Measurements from ENCODE around the gene CACNA2D4.
A peak's percentile ranks its signal among the peaks of the same experiment; 100 is the strongest.

CACNA2D4 gene

DNA sequence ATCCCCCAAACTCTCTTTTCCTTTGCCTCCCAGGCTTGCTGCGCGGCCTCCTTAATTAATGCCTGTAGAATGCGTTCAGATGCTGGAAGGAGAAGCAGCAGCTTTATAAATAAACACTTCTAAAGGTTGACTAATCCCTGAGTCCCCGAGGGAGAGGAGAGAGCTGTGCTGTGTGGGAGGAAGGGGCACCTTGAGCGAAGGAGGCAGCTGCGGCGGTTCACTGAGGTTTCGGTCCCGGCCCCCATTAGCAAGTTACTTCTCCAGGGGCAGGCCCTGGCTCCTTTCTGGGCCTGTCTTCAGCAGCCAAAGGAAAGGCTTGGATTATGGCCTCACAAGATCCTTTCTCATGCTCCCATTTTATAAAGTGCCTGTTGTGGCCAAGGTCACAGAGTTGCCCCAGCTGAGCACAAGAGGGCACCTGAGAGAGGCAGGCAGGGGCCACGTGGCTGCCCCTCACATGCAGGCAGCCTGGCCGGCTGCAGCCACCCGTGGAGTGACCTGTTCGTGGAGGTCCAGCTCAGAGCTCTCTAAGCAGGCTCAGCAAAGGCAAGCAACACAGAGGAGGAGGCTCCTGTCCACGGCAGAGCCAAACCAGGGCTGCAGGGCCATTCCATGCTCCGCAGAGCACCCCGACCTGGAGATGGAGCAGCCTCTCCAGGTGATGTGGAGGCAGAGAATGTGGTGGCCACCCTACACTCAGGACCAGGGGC, 15.0 kb upstream of the CACNA2D4 start:
- DNase-seq = peak; percentile 78

DNA sequence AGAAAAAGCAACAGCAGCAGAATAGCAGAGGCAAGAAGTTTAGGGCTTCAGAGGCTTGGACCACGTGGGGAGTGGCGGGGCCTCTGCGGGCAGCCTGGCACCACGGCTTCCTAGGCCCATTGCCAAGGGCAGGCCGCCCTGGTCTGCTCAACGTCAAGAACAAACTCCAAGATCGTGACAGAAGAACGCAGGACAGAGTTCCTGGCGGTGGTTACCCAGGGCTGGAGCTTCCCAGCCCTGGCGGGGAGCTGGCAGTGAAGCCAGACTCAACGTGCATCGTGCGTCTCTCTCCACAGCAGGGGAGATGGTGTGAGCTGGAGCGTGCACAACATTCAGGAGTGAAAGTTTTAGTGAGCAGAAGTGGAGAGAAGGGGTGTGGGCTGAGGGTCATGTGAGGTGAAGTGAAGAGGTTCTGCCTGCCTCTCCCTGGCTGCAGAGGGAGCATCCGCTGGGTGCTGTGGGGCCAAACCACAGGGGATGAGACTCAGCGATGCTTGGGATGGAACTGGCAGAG, 13.9 kb upstream of the CACNA2D4 start:
- DNase-seq = no peak

DNA sequence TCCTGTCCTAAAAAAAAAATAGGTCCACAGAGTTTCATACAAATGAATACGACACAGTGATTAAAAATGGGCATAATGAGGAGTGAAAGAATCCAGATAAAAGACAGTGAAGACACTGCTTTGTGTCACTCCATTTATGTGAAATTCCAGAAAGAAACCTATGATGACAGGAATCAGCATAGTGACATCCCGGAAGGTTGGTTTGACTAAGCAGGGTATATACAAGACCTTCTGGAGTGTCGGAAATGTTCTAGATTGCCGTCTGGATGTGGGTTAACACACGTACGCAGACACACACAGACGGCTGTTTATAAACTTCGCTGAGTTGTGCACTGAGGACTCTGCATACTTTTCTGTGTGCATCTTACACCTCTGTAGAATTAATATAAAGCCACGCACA, 13.2 kb upstream of the CACNA2D4 start:
- no peak for DNase-seq

DNA sequence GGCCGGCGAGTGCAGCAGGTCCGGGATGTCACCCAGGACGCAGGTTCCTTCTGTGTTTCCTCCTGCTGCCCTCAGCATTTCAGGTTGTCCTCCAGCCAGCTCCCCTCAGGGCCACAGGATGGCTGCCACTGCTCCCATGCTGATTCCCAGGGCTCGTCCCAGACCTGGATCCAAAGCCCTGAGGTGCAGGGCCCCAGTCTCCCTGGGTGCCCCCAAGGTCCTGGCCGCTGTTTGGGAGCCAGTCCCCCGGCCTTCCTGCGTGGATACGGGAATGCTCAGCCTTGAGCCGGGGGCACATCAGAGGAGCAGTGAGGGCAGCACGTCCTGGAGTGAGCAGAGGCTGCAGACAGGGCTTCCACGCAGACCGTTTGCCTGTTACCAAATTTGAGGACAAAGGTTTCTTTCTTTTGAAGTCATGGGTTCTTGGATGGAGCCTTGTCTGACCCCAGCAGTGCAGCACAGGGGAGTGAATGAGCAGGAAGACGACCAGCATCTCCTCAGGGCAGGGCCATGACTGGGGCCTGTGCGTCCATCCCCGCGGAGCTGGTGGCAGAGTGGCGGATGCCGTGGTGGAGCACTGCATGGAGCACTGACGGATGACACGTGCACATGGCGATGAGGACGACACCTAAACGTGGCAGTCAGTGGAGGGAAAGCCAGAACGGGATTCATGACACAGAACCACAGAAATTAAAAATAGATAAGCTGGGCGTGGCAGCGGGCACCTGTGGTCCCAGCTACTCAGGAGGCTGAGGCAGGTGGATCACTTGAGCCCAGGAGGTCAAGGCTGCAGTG, 12.5 kb upstream of the CACNA2D4 start:
- no peak for DNase-seq

DNA sequence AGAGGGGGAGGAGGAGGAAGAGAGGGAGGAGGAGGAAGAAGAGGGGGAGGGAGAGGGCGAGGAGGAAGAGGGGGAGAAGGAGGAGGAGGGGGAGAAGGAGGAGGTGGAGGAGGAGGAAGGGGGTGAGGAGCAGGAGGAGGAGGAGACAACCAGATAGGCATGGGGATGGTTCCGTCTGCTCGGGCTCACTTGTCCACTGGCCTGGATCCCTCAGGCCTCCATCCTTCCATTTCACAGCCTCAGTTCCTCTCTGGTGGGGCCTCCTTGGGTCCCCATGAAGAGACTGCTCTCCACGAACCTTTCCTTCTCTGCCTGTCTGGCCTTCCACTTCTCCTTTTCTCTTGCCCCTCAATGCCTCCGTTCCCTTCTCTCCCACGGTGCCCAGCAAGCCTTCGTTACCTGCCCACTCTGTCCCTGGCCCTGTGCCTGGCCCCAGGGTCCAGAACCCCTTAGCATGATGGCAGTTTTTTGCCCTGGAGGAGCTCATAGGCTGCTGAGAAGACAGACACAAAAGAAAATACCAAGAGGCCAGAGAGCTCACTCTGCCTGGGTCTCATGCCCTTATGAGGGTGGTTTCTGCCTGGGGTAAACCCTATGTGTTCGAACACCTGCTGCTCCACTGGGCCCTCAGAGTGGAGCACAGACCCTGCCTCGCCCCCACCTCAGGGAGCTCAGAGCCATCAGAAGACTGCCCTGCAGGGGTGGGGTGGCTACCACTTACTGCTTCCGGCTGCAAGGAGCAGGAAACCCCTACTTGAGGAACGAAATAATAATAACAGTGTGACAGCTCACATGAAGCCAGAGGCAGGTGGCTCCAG, 11.7 kb upstream of the CACNA2D4 start:
- peak; percentile 29 for DNase-seq

DNA sequence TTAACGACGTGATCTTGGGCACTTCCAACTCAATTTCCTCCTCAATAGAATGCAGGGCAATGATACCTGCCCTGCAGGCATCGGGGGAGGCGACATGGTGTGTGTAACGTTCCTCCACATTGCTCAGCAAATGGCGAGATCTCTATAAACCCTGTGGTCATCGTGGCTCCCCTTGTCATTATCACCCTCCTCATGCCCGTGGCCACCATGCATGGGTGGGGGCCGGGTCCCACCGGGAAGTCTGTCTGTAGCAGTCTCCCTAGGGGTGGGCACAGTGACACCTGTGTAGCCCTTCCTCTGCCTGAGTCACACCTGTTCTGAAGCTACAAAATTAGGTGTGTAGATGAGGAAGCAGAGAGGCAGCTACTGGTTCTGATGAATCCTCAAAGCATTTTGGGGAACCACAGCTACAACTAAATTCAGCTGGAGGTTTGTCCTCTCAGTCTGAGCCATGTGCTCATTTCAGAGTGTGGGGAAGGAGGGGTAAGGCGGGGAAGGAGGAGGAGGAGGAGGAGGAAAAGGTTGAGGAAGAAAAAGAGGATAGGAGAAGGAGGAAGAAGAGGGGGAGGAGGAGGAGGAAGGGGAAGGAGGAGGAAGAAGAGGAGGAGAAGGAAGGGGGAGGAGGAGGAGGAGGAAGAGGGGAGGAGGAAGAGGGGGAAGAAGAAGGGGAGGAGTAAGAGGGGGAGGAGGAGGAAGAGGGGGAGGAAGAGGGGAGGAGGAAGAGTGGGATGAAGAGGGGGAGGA, 11.0 kb upstream of the CACNA2D4 start:
- no peak for DNase-seq

DNA sequence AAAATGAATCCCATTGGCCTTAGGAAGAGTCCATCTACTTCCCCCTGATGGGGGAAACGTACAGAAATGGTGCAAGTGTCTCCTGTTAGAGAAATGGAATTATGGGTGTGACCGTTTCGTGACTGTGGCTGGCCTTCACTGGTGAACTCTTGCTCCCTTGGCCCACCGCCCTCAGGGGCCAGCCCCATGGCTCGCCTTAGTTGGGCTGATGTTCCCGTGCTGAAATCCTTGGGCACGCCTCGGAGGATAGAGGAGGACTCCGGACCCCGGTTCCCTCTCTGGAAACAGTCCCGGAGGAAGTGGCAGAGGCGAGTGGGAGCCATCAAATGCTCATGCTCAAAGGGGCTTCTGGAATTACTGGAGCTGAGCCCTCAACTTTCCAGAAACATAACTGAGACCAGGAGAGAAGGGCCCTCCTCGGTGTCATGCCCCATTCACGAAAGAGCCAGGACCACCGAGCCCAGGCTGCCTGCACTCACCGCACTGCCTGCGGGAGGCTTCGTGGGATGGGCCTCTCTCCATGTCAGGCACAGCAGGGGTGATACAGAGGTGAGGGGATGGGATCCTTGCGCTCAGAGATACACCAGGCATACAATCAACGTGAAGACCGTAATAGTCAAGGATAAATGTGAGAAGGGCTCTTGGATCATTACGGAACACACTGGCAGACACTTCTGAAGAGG, 10.1 kb upstream of the CACNA2D4 start:
- no peak for DNase-seq

DNA sequence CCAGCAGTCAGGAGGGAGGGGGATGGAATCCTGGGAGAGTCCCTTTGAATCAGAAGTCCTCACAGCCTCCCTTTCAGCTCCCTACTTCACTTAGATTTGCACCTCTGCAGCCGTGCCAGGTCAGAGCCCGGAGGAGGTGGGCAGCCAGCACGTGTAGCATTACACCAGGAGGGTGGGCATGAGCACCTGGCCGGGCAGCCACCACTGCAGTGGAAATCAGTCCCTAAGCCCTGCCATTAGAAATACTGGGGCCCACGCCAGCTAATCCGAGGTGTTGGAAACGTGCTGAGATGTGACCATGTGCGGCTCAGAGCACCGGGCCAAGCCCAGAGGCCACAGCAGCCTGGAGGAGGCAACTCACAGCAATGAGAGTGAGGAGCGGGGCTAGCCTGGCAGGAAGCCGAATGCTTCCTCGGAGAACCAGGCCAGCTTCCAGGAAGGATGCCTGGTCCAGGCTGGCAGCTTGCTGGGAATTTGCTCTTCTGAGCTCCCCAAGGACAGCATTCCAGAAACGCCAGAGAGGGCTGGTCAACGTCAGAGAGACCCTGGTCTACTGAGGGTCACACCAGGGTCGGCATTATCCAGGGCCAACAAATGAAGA, 9.4 kb upstream of the CACNA2D4 start:
- no peak for DNase-seq

DNA sequence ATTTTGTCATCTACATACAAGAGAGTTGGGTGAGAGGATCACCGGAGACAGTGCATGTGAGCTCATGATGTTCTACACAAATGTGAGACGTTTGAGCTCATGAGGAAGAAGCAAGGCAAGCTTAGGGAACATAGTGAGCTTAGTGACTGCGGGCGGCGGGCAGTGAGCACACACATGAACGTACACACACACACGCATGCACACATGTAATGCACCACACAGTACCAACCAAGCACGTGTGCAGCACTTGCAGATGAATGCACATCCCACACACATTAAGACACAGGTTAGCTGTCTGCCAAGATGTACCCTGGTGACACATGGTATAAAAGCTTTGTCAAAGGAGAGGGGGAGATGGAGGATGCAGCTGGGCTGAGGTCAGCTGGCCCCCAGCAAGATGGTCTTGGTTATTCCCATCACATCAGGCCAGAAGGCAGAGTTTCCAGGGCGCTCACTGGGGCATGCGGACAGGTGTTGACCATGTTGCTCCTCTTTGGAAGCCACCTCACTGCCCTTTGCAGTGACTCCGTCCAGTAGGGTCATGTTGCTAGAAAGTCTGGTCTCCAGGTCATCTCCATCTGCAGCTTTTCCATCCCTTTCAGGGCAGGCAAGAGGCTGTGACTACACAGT, 8.7 kb upstream of the CACNA2D4 start:
- DNase-seq = no peak

DNA sequence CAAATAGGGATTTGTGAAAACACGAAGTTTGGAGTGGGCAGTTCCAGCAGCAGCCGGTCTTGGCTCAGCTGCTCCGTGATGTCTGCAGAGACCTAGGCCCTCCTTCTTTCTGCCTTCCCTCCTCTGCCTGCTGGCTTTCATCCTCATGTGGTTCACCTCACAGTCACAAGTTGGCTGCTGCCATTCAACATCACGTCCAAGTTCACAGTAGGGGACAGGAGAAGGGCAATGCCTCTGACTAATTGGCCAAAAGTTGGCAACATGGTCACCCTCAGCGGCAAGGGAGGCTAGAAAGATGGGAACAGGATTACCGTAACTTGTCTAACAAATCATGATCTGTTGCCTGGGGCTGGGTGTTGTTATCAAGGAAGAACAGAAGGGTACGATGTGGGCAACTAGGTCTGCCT, 7.8 kb upstream of the CACNA2D4 start:
- DNase-seq = no peak

DNA sequence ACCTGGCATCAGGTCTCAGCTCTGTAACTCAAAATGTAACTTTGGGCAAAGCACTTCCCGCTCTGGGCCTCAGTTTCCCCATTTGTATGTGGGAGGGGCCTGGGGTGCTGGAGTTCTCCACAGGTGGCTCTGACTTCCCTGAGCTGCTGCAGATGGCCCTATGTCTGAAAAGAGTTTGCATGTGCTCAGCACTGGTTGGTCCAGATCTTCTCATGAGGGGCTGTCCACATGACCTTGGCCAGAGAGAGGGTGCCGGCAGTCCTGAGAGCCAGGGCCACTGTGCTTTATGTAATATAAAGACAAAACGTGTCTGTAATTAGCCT, 7.2 kb upstream of the CACNA2D4 start:
- DNase-seq = no peak

DNA sequence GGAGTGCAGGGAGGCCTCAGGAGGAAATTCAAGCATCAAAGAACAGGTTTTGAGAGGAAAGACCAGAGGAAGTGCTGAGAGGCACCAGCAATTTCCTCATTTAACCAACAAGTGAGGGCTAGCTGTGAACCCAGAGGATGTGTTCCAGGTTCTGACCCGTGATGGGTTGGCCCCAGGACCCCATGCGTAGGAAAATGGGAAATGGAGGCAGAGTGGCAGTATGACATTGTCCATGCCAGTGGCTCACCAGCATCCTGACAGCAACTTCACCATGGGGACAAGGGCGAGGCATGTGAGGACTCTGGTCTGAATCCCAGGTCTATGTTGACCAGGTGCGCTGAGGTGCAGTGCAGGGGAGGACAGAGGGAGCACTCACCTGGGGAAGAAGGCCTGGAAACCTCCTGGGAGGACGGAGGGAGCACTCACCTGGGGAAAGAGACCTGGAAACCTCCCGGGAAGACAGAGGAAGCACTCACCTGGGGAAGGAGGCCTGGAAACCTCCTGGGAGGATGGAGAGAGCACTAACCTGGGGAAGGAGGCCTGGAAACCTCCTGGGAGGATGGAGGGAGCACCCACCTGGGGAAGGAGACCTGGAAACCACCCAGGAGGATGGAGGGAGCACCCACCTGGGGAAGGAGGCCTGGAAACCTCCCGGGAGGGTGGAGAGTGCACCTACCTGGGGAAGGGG, 6.7 kb upstream of the CACNA2D4 start:
- DNase-seq = no peak

DNA sequence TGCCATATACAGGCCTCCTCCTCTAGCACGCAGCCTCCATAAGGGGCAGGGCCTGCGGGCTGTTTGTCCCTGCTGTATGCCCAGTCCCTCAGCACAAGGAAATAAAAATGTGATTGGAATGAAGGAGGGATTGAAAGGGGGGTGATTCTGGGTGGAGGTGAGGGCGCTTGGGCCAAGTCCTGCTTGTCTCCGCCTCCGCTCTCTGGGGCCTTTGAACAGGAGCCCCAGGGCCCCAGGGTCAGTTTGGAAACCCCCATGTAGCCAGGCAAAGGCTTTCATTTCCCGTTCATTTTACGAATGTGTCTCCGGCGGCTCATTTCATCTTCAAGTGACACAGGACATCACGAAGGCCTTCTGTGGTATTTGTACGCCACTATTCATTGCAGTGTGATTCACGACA, 4.5 kb upstream of the CACNA2D4 start:
- no peak for DNase-seq

DNA sequence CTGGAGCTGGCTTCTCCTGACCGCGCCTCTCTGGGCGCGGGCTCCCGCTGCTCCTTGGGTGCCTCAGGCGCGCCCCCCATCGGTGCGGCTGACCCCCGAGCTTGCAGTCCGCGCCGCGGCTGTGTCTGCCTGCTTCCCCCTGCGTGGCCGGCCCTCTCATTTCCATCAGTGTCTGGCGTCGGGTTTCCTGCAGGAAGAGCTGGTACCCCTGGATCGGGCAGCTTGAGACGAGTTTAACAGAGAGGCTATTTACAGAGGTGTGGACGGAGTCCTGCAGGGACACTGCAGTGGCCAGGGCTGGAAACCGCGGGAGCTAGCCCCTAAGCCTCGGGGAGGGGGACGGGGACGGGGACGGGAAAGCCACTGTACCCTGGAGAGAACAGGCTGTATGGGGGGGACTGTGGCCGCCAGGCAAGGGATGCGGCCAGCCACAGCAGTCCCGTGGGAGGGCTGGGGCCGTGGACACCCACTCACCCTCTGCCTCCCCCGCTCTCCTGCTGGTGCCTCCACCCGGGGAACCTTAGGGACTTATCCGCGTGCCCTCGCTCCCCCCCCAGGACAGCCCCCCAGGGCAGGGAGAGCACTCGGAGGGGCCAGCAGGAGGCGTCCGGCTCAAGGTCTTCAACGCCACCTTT, 3.7 kb upstream of the CACNA2D4 start:
- DNase-seq = no peak

DNA sequence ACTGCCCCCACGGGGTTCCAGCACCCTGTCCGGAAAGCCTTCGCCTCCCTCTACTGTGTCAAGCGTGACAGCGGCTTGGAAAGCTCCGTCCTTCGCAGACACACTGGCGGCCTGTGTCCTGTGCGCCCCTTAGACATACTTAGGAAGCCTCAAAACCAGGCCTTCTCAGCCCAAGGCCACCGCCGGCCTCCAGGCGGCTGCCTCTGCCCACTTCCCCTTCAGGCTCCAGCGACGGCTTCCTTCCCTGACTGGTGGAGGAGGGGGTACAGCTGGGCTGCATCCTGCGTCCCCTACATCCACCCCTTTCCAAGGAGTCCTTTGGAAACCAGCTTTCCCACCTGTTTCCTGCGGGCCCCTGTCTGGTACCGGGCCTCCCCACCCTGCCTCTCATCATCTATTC, 2.5 kb upstream of the CACNA2D4 start:
- DNase-seq = no peak

DNA sequence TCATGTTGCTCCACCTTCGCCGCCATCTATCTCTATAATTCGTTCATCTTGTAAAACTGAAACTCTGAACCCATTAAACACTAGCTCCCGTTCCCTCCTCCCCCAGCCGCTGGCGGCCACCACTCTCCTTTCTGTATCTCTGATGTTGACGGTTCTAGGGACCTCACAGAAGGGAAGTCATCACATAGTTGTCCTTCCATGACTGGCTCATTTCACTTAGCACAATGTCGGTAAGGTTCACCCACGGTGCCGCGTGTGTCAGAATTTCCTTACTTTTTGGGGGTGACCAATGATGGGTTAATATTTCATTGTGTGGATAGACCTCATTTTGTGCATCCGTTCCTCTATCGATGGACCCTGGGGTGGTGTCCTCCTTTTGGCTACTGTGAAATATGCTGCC, 2.0 kb upstream of the CACNA2D4 start:
- DNase-seq = no peak

DNA sequence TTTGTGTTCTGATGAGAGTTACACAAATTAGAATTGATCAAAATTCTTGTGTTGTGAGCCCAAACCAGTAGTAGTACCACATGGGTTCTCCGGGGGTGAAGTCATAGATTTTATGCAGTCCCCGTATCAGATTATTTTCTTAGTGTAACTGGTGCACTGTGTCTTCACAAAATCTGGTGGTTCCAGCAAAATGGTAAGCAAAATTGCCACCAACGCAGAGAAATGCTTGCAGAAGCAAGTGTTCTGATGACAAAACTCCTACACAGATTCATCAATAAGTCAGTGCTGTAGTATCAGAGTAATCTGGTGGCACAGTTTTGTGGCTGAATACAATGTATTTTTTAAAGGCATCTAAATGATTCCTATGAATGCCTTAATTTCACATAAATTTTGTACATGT, 1.3 kb upstream of the CACNA2D4 start:
- no peak for DNase-seq

DNA sequence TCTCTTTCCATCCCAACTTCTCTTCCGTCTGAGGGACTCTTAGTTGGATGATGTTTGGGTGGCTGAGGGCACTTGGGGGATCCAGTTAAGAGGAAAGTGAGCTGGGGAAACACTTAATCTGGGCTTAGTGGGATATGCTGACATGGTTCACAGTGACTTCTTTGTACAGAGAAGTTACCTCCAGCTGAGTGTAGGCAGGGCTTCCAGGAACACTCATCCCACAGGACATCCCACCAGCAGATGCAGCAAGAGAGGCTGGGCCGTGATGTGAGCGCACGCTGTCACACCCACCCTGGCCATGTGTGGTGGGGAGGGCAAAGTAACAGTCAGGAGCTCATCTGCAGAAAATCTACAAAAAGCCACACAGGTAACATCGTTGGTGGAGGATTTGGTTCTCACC, 832 bp upstream of the CACNA2D4 start:
- no peak for DNase-seq

DNA sequence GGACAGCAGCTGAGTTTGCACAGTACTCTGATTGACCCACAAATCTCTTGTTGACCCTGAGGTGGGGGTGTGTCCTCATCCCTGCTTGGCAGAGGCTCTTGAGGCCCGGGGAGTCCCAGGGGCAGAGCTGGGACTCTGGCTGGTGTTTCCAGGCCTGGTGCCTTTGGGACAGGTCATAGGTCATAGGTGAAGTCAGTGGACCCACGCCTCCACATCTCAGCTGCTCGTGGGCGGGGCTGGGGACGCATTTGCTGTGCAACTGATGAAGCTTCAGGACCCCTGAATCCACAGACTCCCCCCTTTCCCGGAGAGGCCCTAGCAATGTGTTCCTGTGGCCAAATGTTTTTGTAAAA, 408 bp upstream of the CACNA2D4 start:
- no peak for DNase-seq

All from NCI-H1436 (cell line).